ENCODE measurements around the gene RDH16. TPM values are rescaled to one million over a fixed set of nuclear protein-coding genes. Genes with fewer than 3 reads are reported as not detected.
"Not testable (repeated sequence)": the region's sequence is repeated elsewhere in the genome, so short reads cannot be mapped to it uniquely, and the experiment has no call there.

Gene RDH16
- total RNA-seq, 1 donor from 2014 or later = 1.6 TPM

- Histone ChIP-seq H3K27me3 (ENCODE audit: control insufficient read depth, insufficient read depth, low read length) (no peaks in the 10 kb centered on the region), H3K36me3 (ENCODE audit: control insufficient read depth, insufficient read depth, low read length) (no peaks in the 10 kb centered on the region), H3K4me3 (ENCODE audit: low read depth, low read length) (no peak overlapping the region)
- no peak for DNase-seq (ENCODE audit: low read depth)
- TF ChIP-seq CTCF (IDR thresholded peaks at IDR 0.05; ENCODE audit: insufficient read depth, low read length, severe bottlenecking) = no peak
- FAIRE-seq = no peak
Observed at GRCh38 chr12:56930241-56930640, 27.2 kb downstream of the RDH16 start.

GRCh38 chr12:56929780-56930179 is 27.6 kb downstream of the RDH16 start:
- no peaks in the 10 kb centered on the region for H3K27me3 ChIP-seq (ENCODE audit: control insufficient read depth, insufficient read depth, low read length)
- H3K4me3 ChIP-seq (ENCODE audit: low read depth, low read length) = no peak overlapping the region
- TF ChIP-seq CTCF (IDR thresholded peaks at IDR 0.05; ENCODE audit: insufficient read depth, low read length, severe bottlenecking) = no peak
- FAIRE-seq (no peak), DNase-seq (ENCODE audit: low read depth) (no peak)
- H3K36me3 ChIP-seq (ENCODE audit: control insufficient read depth, insufficient read depth, low read length) = no peaks in the 10 kb centered on the region

- no peaks in the 10 kb centered on the region for H3K36me3 ChIP-seq (ENCODE audit: control insufficient read depth, insufficient read depth, low read length)
- no peak for FAIRE-seq
- H3K4me3 ChIP-seq (ENCODE audit: low read depth, low read length) = no peak overlapping the region
- no peak for TF ChIP-seq CTCF (IDR thresholded peaks at IDR 0.05; ENCODE audit: insufficient read depth, low read length, severe bottlenecking)
- DNase-seq (ENCODE audit: low read depth) = no peak
- H3K27me3 ChIP-seq (ENCODE audit: control insufficient read depth, insufficient read depth, low read length) = no peaks in the 10 kb centered on the region
Observed at GRCh38 chr12:56928262-56928661, 29.1 kb downstream of the RDH16 start.

GRCh38 chr12:56927281-56927680 is 30.1 kb downstream of the RDH16 start:
- FAIRE-seq = no peak
- Histone ChIP-seq H3K27me3 (ENCODE audit: control insufficient read depth, insufficient read depth, low read length) (no peaks in the 10 kb centered on the region), H3K4me3 (ENCODE audit: low read depth, low read length) (no peak overlapping the region), H3K36me3 (ENCODE audit: control insufficient read depth, insufficient read depth, low read length) (no peaks in the 10 kb centered on the region)
- no peak for DNase-seq (ENCODE audit: low read depth)
- TF ChIP-seq CTCF (IDR thresholded peaks at IDR 0.05; ENCODE audit: insufficient read depth, low read length, severe bottlenecking) = no peak

- Histone ChIP-seq H3K27me3 (ENCODE audit: control insufficient read depth, insufficient read depth, low read length) (no peaks in the 10 kb centered on the region), H3K36me3 (ENCODE audit: control insufficient read depth, insufficient read depth, low read length) (no peaks in the 10 kb centered on the region), H3K4me3 (ENCODE audit: low read depth, low read length) (no peak overlapping the region)
- TF ChIP-seq CTCF (IDR thresholded peaks at IDR 0.05; ENCODE audit: insufficient read depth, low read length, severe bottlenecking) = no peak
- DNase-seq (ENCODE audit: low read depth) (no peak), FAIRE-seq (no peak)
Observed at GRCh38 chr12:56922031-56922430, 35.4 kb downstream of the RDH16 start.

GRCh38 chr12:56921346-56921745 is 36.1 kb downstream of the RDH16 start:
- no peak for FAIRE-seq
- no peaks in the 10 kb centered on the region for H3K36me3 ChIP-seq (ENCODE audit: control insufficient read depth, insufficient read depth, low read length)
- no peak for TF ChIP-seq CTCF (IDR thresholded peaks at IDR 0.05; ENCODE audit: insufficient read depth, low read length, severe bottlenecking)
- DNase-seq (ENCODE audit: low read depth) = no peak
- H3K27me3 ChIP-seq (ENCODE audit: control insufficient read depth, insufficient read depth, low read length) = no peaks in the 10 kb centered on the region
- no peak overlapping the region for H3K4me3 ChIP-seq (ENCODE audit: low read depth, low read length)

- H3K4me3 ChIP-seq (ENCODE audit: low read depth, low read length); H3K27me3 ChIP-seq (ENCODE audit: control insufficient read depth, insufficient read depth, low read length); DNase-seq (ENCODE audit: low read depth); H3K36me3 ChIP-seq (ENCODE audit: control insufficient read depth, insufficient read depth, low read length); FAIRE-seq: not testable (repeated sequence)
Observed at GRCh38 chr12:56918139-56918538, 39.3 kb downstream of the RDH16 start.
